Activated CD4-positive, CD25-positive, alpha-beta regulatory T cell treated with anti-CD3 and anti-CD28 coated beads, Interleukin-2, amount 50 U/mL, for 16 hours (primary cell): ENCODE measurements around the gene MORF4L1.

Experiments
- DNase-seq: peaks from one replicate; pipeline ENCODE4 v3.0.0-alpha.2; 2020; ENCODE audit warnings: low read depth, low spot score

Gene MORF4L1

DNA sequence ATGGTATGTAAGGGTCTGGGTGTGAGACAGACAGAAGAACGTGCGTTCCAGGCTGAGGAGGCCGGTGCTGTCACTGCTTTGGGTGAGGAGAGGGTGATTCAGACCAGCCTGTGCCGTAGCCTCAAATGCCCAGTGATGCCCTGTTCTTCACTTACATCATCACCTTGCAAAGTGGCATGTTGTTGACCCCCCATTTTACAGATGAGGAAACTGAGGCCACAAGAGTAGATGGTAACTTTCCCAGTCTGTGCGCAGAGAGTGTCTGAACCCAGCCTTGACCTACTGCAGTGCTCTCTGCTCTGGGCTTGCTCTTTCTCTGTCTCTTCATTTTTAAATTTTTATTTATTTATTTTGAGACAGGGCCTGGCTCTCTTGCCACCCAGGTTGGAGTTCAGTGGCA lies 73.8 kb downstream of the MORF4L1 start:
- no peak for DNase-seq

DNA sequence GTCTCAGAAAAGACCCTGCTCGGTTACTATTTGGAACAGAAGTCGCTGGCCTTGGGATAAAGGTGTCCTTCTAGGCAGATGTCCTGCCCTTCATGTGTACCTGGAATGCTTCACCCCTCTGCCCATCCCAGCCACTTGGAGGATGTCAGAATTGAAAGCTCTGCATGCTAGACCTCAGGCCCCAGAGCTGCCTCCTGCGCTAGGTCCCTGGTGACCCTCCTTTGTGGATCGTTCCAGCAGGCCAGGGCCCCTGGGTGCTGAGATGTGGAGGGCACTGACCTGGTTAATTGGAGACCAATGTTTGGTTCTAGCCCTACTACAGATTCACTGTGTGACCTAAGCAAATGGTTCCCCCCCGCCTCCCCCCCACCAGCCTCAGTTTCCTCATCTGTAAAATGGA lies 74.8 kb downstream of the MORF4L1 start:
- DNase-seq = no peak
